Retinal pigment epithelial cell (primary cell): Measurements from ENCODE around the gene PGAP3.

Experiments
- DNase-seq: peaks from one replicate; pipeline ENCODE4 v3.0.0-alpha.2; 2010; ENCODE audit warnings: low read depth
- H3K4me3 ChIP-seq: 2 replicates; pipeline ENCODE4 v1.5.1; 2011; ENCODE audit warnings: mild to moderate bottlenecking, low read length, control low read depth, moderate library complexity
- TF ChIP-seq, protein P1 (sequence below): conservative IDR thresholded peaks from 2 replicates; pipeline ENCODE4 v1.5.1; 2011; ENCODE audit warnings: low read depth, low read length, control low read depth, inconsistent platforms

PGAP3 gene

DNA sequence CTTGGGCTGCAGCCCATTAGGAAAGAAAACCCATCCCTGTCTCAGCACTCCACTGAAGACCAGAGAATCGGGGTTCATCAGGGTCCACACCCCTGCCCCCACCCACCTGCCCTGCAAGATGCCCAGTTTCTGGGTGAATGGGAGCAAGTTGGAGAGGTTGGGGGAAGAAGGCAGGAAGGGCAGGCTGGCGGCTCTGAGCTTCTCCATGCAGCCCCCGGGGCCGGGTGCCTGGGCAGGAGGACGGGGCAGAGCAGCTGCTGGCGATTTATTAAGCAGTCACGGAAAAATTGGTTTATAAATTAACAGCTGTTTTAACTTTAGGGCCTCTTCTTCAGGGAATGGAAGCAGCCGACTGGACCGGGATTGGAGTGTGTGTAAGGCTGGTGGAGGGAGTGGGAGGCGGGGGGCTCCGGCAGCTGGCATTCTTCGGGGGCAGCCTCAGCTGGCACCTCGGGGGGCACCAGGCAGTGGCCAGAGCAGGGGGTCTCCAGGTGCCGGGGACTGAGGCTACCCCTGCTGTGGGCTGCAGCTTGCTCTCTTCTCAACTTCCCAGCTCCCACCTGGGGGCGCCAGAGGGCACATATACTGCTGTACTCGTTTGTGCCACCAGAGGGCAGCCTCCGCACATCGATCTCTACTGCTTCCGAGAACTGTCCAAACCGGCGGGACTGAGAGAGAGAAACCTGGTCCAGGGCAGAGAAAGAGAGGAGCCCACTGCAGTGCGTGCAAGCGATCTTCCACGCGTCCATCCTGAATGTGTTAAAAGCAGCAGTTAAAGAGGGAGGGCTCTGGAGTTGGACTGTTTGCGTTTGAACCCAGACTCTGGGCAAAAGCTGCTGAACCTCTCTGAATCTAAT lies 66.1 kb downstream of the PGAP3 start:
- H3K4me3 ChIP-seq: no peak overlapping the region
- TF ChIP-seq, protein P1, sequence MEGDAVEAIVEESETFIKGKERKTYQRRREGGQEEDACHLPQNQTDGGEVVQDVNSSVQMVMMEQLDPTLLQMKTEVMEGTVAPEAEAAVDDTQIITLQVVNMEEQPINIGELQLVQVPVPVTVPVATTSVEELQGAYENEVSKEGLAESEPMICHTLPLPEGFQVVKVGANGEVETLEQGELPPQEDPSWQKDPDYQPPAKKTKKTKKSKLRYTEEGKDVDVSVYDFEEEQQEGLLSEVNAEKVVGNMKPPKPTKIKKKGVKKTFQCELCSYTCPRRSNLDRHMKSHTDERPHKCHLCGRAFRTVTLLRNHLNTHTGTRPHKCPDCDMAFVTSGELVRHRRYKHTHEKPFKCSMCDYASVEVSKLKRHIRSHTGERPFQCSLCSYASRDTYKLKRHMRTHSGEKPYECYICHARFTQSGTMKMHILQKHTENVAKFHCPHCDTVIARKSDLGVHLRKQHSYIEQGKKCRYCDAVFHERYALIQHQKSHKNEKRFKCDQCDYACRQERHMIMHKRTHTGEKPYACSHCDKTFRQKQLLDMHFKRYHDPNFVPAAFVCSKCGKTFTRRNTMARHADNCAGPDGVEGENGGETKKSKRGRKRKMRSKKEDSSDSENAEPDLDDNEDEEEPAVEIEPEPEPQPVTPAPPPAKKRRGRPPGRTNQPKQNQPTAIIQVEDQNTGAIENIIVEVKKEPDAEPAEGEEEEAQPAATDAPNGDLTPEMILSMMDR: peak; percentile 100
- DNase-seq: no peak
